ENCODE measurements around the gene RAB24.

DNA sequence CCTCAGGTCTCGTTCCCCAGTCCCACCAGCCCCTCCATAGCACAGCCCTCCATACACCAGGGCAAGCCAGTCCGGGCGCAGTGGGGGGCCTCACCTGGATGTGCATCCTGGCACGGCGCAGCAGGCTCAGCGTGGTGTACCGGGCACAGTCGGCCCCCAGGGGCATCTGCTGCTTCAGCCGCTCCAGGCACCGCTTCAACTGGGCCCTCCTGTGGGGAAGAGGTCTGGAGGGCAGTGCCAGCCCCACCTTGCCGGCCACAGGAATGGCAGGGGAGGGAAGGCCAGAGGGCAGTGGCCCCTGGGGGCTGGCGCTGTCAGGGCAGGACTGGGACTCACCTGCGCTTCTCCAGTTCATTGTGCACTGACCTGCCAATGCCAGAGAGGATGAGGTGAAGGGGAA lies 6.8 kb upstream of the RAB24 start:
- TF ChIP-seq, protein P1, sequence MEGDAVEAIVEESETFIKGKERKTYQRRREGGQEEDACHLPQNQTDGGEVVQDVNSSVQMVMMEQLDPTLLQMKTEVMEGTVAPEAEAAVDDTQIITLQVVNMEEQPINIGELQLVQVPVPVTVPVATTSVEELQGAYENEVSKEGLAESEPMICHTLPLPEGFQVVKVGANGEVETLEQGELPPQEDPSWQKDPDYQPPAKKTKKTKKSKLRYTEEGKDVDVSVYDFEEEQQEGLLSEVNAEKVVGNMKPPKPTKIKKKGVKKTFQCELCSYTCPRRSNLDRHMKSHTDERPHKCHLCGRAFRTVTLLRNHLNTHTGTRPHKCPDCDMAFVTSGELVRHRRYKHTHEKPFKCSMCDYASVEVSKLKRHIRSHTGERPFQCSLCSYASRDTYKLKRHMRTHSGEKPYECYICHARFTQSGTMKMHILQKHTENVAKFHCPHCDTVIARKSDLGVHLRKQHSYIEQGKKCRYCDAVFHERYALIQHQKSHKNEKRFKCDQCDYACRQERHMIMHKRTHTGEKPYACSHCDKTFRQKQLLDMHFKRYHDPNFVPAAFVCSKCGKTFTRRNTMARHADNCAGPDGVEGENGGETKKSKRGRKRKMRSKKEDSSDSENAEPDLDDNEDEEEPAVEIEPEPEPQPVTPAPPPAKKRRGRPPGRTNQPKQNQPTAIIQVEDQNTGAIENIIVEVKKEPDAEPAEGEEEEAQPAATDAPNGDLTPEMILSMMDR (IDR thresholded peaks at IDR 0.05): no peak
- TF ChIP-seq TCF7L2 (IDR thresholded peaks at IDR 0.05; ENCODE audit: low read depth, low read length): no peak
- TF ChIP-seq, protein P2, sequence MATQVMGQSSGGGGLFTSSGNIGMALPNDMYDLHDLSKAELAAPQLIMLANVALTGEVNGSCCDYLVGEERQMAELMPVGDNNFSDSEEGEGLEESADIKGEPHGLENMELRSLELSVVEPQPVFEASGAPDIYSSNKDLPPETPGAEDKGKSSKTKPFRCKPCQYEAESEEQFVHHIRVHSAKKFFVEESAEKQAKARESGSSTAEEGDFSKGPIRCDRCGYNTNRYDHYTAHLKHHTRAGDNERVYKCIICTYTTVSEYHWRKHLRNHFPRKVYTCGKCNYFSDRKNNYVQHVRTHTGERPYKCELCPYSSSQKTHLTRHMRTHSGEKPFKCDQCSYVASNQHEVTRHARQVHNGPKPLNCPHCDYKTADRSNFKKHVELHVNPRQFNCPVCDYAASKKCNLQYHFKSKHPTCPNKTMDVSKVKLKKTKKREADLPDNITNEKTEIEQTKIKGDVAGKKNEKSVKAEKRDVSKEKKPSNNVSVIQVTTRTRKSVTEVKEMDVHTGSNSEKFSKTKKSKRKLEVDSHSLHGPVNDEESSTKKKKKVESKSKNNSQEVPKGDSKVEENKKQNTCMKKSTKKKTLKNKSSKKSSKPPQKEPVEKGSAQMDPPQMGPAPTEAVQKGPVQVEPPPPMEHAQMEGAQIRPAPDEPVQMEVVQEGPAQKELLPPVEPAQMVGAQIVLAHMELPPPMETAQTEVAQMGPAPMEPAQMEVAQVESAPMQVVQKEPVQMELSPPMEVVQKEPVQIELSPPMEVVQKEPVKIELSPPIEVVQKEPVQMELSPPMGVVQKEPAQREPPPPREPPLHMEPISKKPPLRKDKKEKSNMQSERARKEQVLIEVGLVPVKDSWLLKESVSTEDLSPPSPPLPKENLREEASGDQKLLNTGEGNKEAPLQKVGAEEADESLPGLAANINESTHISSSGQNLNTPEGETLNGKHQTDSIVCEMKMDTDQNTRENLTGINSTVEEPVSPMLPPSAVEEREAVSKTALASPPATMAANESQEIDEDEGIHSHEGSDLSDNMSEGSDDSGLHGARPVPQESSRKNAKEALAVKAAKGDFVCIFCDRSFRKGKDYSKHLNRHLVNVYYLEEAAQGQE (IDR thresholded peaks at IDR 0.05; ENCODE audit: insufficient read depth in 1 of 2, low read depth in 2 of 2, low read length in 1 of 2): no peak
- no peak for TF ChIP-seq SIN3A (IDR thresholded peaks at IDR 0.05; ENCODE audit: borderline replicate concordance, insufficient read depth, low read depth, low read length)

Measured in Panc1 (cell line).